Fibroblast of skin of right quadriceps (primary cell): ENCODE measurements around the gene NR2C2.

Experiments
- DNase-seq: peaks from one replicate; pipeline ENCODE4 v3.0.0-alpha.2; 2013

NR2C2 gene

DNA sequence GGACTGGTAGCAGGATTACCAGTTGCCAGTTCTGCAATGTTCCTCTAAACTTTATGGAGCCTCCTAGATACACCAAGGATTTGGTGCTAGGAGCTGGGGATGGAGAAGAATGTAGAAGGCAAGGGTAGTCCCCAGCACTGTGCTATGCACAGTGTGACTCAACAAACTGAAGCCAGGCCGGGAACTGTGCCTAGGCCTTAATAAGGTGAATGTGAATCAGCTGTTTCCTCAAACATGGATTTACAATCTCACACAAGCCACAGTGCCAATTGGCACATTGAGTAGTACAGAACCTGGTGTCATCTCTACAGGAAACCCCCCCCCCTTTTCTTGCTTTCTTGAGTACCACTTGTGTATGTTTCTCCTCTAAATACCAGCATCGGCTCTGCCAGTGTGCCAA is 85.3 kb downstream of the NR2C2 start:
- no peak for DNase-seq

- DNase-seq = no peak
These were observed 85.7 kb downstream of the NR2C2 start for GRCh38 chr3:15033103-15033502.

- no peak for DNase-seq
These were observed 90.9 kb downstream of the NR2C2 start for GRCh38 chr3:15038306-15038705.

DNA sequence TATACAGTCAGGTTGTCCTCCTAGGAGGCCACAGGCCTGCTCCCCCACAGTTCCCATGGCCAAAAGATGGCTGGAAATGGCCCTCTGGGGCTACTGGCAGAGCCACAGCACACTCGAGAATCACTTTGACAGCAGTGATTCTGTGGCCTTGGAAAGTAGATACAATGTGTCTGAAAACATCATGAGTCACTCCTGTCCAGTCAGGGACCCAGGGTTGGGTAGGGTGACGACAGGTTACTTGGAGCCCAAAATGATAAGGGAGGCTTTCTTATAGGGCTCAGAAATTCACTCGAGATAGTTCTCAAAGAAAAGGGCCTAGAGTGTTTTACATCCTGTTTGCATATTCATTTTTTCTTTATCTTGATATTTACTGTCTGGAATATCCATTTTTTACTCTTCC is 93.5 kb downstream of the NR2C2 start:
- no peak for DNase-seq

DNA sequence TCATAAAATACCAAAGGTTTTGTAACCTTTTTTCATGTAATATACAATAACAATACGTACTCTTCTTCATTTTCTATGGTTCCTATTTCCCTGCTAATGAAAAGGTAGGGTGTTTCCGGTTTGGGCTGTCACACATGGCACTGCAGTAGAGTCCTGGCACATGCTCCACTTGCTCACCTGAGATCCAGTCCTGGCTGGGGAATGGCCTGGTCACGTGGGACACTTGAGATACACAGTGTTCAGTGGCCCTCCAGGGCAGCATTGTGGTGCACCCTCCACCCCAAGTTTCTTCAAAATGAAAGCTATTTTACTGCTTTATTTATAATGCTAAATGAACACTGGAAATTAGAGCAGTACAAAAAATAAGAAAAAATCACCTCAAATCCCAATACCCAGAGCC is 94.6 kb downstream of the NR2C2 start:
- no peak for DNase-seq

GRCh38 chr3:15042936-15043335 is 95.6 kb downstream of the NR2C2 start:
- DNase-seq = peak; percentile 34

DNA sequence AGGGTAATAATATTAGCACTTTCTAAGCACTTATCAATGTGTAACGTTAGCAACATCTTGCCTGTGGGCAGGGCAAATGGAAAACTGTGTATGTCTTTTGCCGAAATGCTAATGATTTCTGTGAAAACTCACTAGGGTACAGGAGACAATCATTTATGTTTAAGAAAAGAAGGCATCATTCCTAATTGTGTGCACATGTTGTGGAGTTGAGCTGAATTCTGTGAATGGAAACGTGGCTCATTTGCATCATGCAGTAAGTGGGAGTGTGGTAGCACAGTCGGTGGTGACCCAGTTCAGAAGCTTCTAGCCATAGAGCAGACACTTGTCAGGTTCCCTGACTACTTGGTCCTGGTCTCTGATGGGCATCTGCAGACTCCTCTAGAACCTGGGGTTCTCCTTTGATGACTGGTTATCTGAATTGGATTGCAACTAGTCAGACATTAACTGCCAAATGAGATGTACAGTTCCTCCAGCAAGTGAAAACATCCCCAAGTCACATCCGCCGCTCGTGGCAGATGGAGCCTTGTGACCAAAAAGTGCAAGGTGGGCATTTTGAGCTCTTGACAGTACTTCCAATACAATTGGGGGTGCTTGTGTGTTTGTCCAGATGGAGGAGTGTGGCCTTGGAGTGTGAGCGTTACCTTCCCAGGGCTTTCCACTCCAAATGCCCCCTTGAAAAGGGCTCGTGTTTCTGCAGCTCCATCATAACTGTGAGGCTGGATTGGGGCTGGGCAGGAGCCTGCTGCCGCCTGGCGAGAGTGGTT is 96.2 kb downstream of the NR2C2 start:
- peak; percentile 13 for DNase-seq

GRCh38 chr3:15044326-15044725 is 96.9 kb downstream of the NR2C2 start:
- DNase-seq = no peak

GRCh38 chr3:15045667-15046066 is 98.3 kb downstream of the NR2C2 start:
- DNase-seq = no peak

DNA sequence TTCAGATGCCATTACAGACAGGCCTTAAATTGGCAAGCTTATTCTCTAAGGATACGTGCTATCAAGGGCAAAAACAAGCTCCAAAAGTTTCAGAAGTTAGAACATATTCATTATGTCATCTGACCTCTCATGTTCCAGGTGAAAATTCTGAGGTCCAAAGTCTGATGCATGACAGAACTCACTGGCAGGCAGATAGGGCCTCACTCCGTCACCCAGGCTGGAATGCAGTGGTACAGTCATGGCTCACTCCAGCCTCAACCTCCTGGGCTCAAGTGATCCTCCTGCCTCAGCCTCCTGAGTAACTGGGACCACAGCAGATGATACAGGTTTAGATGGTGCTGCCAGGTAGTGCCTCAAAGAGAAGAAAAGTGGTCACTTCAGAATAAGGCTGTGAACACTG is 102.2 kb downstream of the NR2C2 start:
- DNase-seq = no peak

GRCh38 chr3:15050405-15051092 is 103.2 kb downstream of the NR2C2 start:
- DNase-seq = no peak

DNA sequence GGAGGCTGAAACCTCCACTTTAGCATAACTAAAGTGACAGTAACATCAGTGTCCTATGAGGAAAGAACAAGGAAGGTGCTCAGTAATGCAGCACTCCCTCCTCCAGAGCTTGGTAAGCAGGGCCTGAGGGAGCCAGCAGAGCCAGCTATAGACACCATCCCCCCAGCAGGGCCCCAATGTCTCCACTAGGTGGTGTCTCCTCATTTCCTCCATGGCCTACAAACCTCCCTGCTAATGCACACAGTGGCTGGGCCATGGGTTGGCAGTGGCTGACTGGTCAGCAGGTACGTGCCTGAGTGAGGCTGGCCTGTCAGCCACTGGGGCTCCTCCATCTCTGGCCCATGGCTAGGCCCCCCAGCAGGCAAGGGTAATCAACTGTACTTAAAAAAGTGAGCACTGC is 104.1 kb downstream of the NR2C2 start:
- peak; percentile 22 for DNase-seq

DNA sequence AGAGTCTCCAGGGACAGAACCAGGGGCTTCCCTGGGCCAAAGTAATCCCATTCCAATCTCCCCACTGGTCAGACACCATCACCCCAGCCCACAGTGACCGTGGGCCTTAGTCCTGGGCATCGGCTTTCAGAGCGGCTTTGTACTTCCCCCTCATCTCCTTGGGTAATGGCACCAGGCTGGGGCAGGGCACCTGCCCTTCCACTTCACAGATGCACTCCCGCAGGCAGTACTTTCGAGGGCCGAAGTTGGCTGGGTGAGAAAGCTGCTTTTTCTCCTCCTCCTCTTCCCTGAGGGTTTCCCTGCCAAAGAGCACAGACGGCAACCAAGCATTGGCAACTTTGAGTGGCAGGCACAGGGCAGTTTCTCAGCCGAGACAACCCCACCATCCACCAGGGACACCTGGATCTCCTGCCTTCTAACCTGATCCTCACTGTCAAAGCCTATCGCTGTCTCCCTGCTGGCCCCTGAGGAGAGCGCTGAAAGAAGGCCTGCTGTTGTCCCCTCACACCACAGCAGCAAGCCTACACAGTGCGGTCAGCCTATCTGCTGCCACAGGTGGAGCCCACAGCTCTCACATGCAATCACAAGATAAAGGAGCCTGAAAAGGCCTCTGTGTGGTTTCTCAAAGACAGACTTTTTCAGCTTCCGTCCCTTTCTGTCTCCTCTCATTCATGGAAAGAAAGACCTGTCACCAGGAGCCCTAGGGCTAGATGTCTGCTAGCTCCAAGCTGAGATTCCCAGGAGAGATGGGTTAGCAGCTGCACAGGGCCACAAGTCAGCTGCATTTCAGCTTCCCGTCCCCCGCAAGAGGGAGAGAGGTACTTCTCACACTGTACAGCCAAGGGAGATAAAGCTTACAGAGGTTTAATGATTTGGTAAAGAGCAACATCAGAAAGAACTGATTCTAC is 105.2 kb downstream of the NR2C2 start:
- DNase-seq = no peak

- DNase-seq = no peak
These were observed 106.2 kb downstream of the NR2C2 start for GRCh38 chr3:15053541-15053940.

DNA sequence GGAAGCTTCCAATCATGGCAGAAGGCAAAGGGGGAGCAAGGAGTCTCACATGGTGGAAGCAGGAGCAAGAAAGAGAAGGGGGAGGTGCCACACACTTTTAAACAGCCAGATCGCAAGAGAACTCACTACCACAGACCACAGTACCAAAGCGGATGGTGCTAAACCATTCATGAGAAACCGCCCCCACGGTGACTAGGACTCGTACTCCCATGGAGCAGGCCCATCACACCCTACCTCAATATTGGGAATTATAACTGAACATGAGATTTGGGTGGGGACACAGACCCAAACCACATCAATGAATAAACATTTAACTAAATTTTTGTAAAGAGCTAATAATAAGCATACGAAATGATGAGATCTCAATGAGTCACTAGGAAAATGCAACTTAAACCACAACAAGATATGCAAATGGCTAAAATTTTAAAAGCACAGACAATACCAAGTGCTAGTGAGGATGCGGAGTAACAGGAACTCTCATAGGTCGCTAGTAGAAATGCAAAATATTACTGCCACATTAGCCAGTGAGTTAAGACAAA is 107.7 kb downstream of the NR2C2 start:
- peak; percentile 17 for DNase-seq

GRCh38 chr3:15056676-15057404 is 109.5 kb downstream of the NR2C2 start:
- DNase-seq = no peak

DNA sequence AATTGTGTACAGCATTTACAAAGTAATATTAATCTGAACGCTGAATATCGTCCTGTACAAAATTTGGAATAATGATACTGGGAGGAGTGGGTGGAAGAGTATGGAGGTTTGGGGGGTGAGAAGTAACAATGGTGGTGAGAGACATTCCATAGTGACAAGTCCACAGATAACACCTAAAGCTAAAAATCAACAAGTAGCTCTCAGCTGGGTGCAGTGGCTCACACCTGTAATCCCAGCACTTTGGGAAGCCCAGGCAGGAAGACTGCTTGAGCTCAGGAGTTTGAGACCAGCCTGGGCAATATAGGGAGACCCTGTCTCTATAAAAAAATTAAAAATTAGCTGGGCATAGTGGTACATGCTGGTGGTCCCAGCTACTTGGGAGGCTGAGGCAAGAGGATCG is 112.6 kb downstream of the NR2C2 start:
- DNase-seq = no peak

- DNase-seq = no peak
These were observed 115.9 kb downstream of the NR2C2 start for GRCh38 chr3:15063238-15063637.

DNA sequence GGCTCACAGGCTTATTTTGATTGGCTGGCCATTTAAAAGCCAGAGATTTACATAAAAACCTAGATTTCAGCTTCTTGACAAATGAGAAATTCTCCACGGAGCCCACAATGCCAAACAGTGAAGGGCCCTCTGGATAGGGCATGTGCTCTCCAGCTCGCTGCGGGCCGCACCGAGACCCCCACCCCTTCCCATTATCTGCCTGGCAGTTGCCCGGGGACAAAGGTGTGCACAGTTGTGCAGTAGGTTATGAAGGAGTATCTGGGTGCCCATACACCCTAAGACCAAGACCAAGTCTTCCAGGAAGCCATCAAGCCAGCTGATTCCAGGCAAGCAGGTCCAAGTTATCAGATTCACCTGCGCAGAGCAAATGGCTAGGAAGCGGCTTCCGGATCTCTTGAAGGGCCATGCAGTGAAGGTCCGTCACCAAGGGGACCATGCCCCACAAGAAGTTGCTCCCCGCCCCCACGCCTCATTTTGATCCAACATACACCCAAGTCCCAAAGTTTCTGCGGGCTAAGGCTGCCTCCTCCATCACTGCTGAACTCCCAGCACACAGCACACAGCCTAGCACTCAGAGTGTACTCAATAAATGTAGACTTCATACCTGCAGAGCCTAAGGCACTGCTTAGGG is 116.4 kb downstream of the NR2C2 start:
- DNase-seq = no peak

DNA sequence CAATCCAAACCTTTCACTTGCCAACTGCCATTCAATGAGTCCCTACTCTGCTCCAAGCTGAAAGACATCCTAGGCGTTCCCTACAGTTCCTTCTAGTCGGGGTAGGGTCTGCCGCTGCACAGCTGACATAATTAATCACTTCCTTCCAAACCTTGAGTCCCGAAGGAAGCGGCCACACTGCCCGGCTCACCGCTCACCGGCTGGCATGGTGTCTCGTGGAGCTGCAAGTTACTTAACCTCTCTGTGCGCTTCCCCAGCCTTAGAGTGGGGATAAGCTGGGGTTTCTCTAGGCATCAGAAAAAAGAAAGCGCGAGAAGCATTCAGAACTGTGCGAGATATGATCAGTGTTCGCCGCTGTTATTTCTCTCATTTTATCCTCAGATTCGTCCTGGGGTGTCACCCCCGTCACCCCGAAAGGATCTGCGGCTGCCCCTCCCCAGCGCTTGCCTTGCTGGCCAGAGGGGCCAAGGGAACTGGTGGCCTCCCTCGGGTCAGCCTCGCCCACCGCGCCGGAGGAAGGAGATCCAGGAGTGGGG is 117.0 kb downstream of the NR2C2 start:
- DNase-seq = peak; percentile 7

- DNase-seq = peak; percentile 88
These were observed 117.6 kb downstream of the NR2C2 start, which contains the start of gene MRPS25 for GRCh38 chr3:15064835-15065549. TSS of gene MRPS25 (minus strand) at chr3:15065315. CDS start at chr3:15065194, 121 bp downstream.
